Liver (tissue), 9 donors: ENCODE measurements around the gene WRAP73. TPM values are rescaled to one million over a fixed set of nuclear protein-coding genes. Genes with fewer than 3 reads are reported as not detected.

Experiments
- DNase-seq: peaks from one replicate; pipeline ENCODE4 v3.0.0-alpha.2; 2017; ENCODE audit warnings: low spot score
- H3K27ac ChIP-seq, 2 donors: one replicate each; pipeline ENCODE4 v1.7.0; 2013; ENCODE audit warnings: inconsistent platforms in 2 of 2, low read length in 2 of 2, control low read depth in 1 of 2, low read depth in 1 of 2, mild to moderate bottlenecking in 1 of 2
- H3K27me3 ChIP-seq, 4 donors: one replicate each; pipeline versions ENCODE4 v1.6.1 to v1.7.0; 2013; ENCODE audit warnings: low read length in 3 of 4, inconsistent platforms in 1 of 4, mild to moderate bottlenecking in 1 of 4, moderate library complexity in 1 of 4; ENCODE audit not compliant: control insufficient read depth in 4 of 4, insufficient read depth in 4 of 4
- H3K36me3 ChIP-seq, 4 donors: one replicate each; pipeline versions ENCODE4 v1.6.1 to v1.7.0; 2013; ENCODE audit warnings: low read length in 3 of 4, mild to moderate bottlenecking in 3 of 4, low read depth in 1 of 4, moderate library complexity in 1 of 4; ENCODE audit not compliant: control insufficient read depth in 4 of 4, insufficient read depth in 3 of 4
- H3K4me1 ChIP-seq, 4 donors: one replicate each; pipeline versions ENCODE4 v1.6.1 to v1.7.0; 2013; ENCODE audit warnings: low read length in 3 of 4, mild to moderate bottlenecking in 3 of 4, moderate library complexity in 1 of 4; ENCODE audit not compliant: control insufficient read depth in 4 of 4, insufficient read depth in 4 of 4
- H3K4me3 ChIP-seq, 3 donors: one replicate each; pipeline versions ENCODE4 v1.6.1 to v1.7.0; 2013; ENCODE audit warnings: low read length in 3 of 3, control low read depth in 1 of 3, low read depth in 1 of 3, mild to moderate bottlenecking in 1 of 3
- H3K9ac ChIP-seq, 2 donors: one replicate each; pipeline ENCODE4 v1.7.0; 2013; ENCODE audit warnings: low read length in 2 of 2, mild to moderate bottlenecking in 2 of 2, moderate library complexity in 2 of 2, control low read depth in 1 of 2, low read depth in 1 of 2
- H3K9me3 ChIP-seq, 4 donors: one replicate each; pipeline versions ENCODE4 v1.6.1 to v1.7.0; 2013; ENCODE audit warnings: low read length in 3 of 4; ENCODE audit not compliant: control insufficient read depth in 4 of 4
- ATF3 ChIP-seq: IDR thresholded peaks from 2 replicates; pipeline ENCODE4 v1.6.1; 2016; ENCODE audit warnings: antibody characterized with exemption
- CTCF ChIP-seq: fragments of 150-350 bp; IDR thresholded peaks from 2 replicates; pipeline ENCODE4 v1.5.1; 2017; ENCODE audit warnings: improper control_type of control experiment, low read depth, low read length; ENCODE audit not compliant: missing input control
- EGR1 ChIP-seq, 2 donors: IDR thresholded peaks; 2 replicates each; pipeline ENCODE4 v1.6.1; 2016 to 2018; ENCODE audit warnings: antibody characterized with exemption in 2 of 2, low read depth in 2 of 2
- FOXA1 ChIP-seq: IDR thresholded peaks from 2 replicates; pipeline ENCODE4 v1.6.1; 2016; ENCODE audit warnings: antibody characterized with exemption
- GABPA ChIP-seq, 2 donors: IDR thresholded peaks in 1 of 2; conservative IDR thresholded peaks in 1 of 2; 2 replicates each; pipeline ENCODE4 v1.6.1; 2016; ENCODE audit warnings: antibody characterized with exemption in 2 of 2, mild to moderate bottlenecking in 1 of 2, moderate library complexity in 1 of 2
- HNF4A ChIP-seq, 2 donors: conservative IDR thresholded peaks; 2 replicates each; pipeline ENCODE4 v1.6.1; 2016; ENCODE audit warnings: antibody characterized with exemption in 2 of 2, mild to moderate bottlenecking in 2 of 2
- HNF4G ChIP-seq: IDR thresholded peaks from 2 replicates; pipeline ENCODE4 v1.6.1; 2016; ENCODE audit warnings: antibody characterized with exemption
- JUND ChIP-seq, 2 donors: IDR thresholded peaks; 2 replicates each; pipeline ENCODE4 v1.6.1; 2016; ENCODE audit warnings: antibody characterized with exemption in 2 of 2
- MAX ChIP-seq: IDR thresholded peaks from 2 replicates; pipeline ENCODE4 v1.6.1; 2016; ENCODE audit warnings: antibody characterized with exemption
- NR2F2 ChIP-seq: IDR thresholded peaks from 2 replicates; pipeline ENCODE4 v1.6.1; 2016; ENCODE audit warnings: antibody characterized with exemption
- RAD21 ChIP-seq, 2 donors: IDR thresholded peaks; 2 replicates each; pipeline ENCODE4 v1.6.1; 2016; ENCODE audit warnings: antibody characterized with exemption in 2 of 2, mild to moderate bottlenecking in 2 of 2
- REST ChIP-seq: IDR thresholded peaks from 2 replicates; pipeline ENCODE4 v1.6.1; 2016; ENCODE audit warnings: antibody characterized with exemption, mild to moderate bottlenecking
- RXRA ChIP-seq, 2 donors: IDR thresholded peaks; 2 replicates each; pipeline ENCODE4 v1.6.1; 2017 to 2018; ENCODE audit warnings: antibody characterized with exemption in 2 of 2, mild to moderate bottlenecking in 1 of 2
- SP1 ChIP-seq: IDR thresholded peaks from 2 replicates; pipeline ENCODE4 v1.6.1; 2018; ENCODE audit warnings: antibody characterized with exemption, mild to moderate bottlenecking
- TAF1 ChIP-seq: conservative IDR thresholded peaks from 2 replicates; pipeline ENCODE4 v1.6.1; 2016; ENCODE audit warnings: antibody characterized with exemption, mild to moderate bottlenecking
- YY1 ChIP-seq: IDR thresholded peaks from 2 replicates; pipeline ENCODE4 v1.6.1; 2016; ENCODE audit warnings: antibody characterized with exemption, mild to moderate bottlenecking
- ZBTB33 ChIP-seq: IDR thresholded peaks from 2 replicates; pipeline ENCODE4 v1.6.1; 2016; ENCODE audit warnings: antibody characterized with exemption
- WGBS: extraction: QIAGEN DNeasy Blood & Tissue Kit; methylation state at CpG from one replicate; pipeline ENCODE4 v1.1.7; 2013; 5-methylcytosine and 5-hydroxymethylcytosine counted together
- polyA plus RNA-seq, 2 donors: library from polyadenylated mRNA; stranded (reverse) in 1 of 2; unstranded in 1 of 2; fragments of 200-250 nt in 1 of 2; fragments of >200 nt in 1 of 2; fragmentation: Nextera tagmentation in 1 of 2; extraction: Ambion mirVana in 1 of 2; gene quantifications; one replicate each; pipeline versions ENCODE4 v1.2.1 to v1.2.3, GENCODE V29; 2013 to 2015
- total RNA-seq, 2 donors: library from RNA; depleted of rRNA; stranded (reverse); fragments of >200 nt; gene quantifications; one replicate each; pipeline ENCODE4 v1.2.3, GENCODE V29; 2014
- donor health status: healthy.
- donor health status: healthy.
- donor health status: healthy.
- donor health status: healthy.
- donor health status: healthy.

The WRAP73 gene
- total and polyA plus RNA-seq, 4 donors: 7.6 to 14.6 (median 10.0) TPM

- Histone ChIP-seq H3K4me1 (no peaks in the 10 kb centered on the region), H3K27me3 (no peaks in the 10 kb centered on the region), H3K9me3 (no peaks in the 10 kb centered on the region), H3K27ac (no peak overlapping the region), H3K4me3 (no peak overlapping the region), H3K36me3 (no peaks in the 10 kb centered on the region), H3K9ac (no peak overlapping the region)
- WGBS: 94% methylated on average over 27 of the region's 27 CpGs
- TF ChIP-seq NR2F2 (no peak), MAX (no peak), REST (no peak), ZBTB33 (no peak), YY1 (no peak), ATF3 (no peak), RXRA (IDR thresholded peaks at IDR 0.05) (no peak)
- DNase-seq: no peak
These were observed 32.2 kb upstream of the WRAP73 start for GRCh38 chr1:3681898-3682806.

- H3K27ac ChIP-seq: no peak overlapping the region
- 91% methylated on average over 19 of the region's 19 CpGs for WGBS
- no peak overlapping the region for H3K9ac ChIP-seq
- H3K9me3 ChIP-seq: no peaks in the 10 kb centered on the region
- H3K4me3 ChIP-seq: no peak overlapping the region
- H3K27me3 ChIP-seq: no peaks in the 10 kb centered on the region
- no peaks in the 10 kb centered on the region for H3K36me3 ChIP-seq
- H3K4me1 ChIP-seq: no peaks in the 10 kb centered on the region
- no peak for DNase-seq
- no peak for TF ChIP-seq NR2F2
- no peak for TF ChIP-seq ATF3
- TF ChIP-seq SP1: no peak
- no peak for TF ChIP-seq JUND (IDR thresholded peaks at IDR 0.05)
- no peak for TF ChIP-seq EGR1 (IDR thresholded peaks at IDR 0.05; ENCODE audit: low read depth in 2 of 2)
- no peak for TF ChIP-seq HNF4G
- no peak for TF ChIP-seq HNF4A (conservative IDR thresholded peaks at IDR 0.05)
- TF ChIP-seq YY1: no peak
- TF ChIP-seq FOXA1: no peak
- no peak for TF ChIP-seq CTCF
- no peak for TF ChIP-seq ZBTB33
- no peak for TF ChIP-seq MAX
- TF ChIP-seq GABPA (IDR thresholded peaks at IDR 0.05 in 1 of 2, conservative IDR thresholded peaks at IDR 0.05 in 1 of 2): no peak
- no peak for TF ChIP-seq RAD21 (IDR thresholded peaks at IDR 0.05)
- TF ChIP-seq TAF1: no peak
- TF ChIP-seq RXRA (IDR thresholded peaks at IDR 0.05): no peak
These were observed 31.5 kb upstream of the WRAP73 start for GRCh38 chr1:3681231-3681897.
